K562 (cell line): ENCODE measurements around the gene CD151. TPM values are rescaled to one million over a fixed set of nuclear protein-coding genes. Genes with fewer than 3 reads are reported as not detected.

Experiments used
- ATAC-seq: fragments of 200-7000 bp; cut with Tn5 transposase; 3 replicates; pipeline ENCODE4 v1.9.1; 2020; ENCODE audit warnings: moderate library complexity
- BruUV-seq: library from RNA; stranded (reverse); fragments of 400-500 nt; replicated peaks from 2 replicates; lab custom pipeline; 2021; lab: Mats Ljungman, UMichigan
- CTCF ChIA-PET: fragments of 300-600 bp; formaldehyde crosslinking; extraction: SDS; loops from one replicate; lab custom pipeline; 2021; ENCODE audit warnings: low intra/inter-chr PET ratio; lab: Yijun Ruan, JAX
- POLR2A ChIA-PET: fragments of 300-600, 350-650 bp; sonication (Branson Sonifier 250); formaldehyde crosslinking; extraction: SDS; loops from one replicate; lab custom pipeline; 2021; ENCODE audit warnings: antibody characterized with exemption, inconsistent platforms; lab: Yijun Ruan, JAX
- DNase-seq, 4 experiments: peaks; one replicate each; pipeline versions ENCODE4 v3.0.0 to v3.0.0-alpha.2; 2011 to 2018; ENCODE audit warnings: low spot score in 3 of 4, mixed read lengths in 3 of 4; ENCODE audit errors: extremely low read depth in 1 of 4
- FAIRE-seq: peaks from 2 replicates; lab custom pipeline; 2011; peaks lifted over from hg19 to GRCh38; lab: Jason Lieb, UNC
- H2AFZ ChIP-seq: 2 replicates; pipeline ENCODE4 v1.6.0; 2011; ENCODE audit warnings: low read depth, low read length, control low read depth, inconsistent platforms
- H3K27ac ChIP-seq: fragments of 200-600 bp; 3 replicates; pipeline ENCODE4 v1.8.0; 2011; ENCODE audit warnings: low read depth, mild to moderate bottlenecking, control low read depth, inconsistent platforms, low read length, moderate library complexity, mixed read lengths; ENCODE audit errors: extremely low read depth
- H3K27me3 ChIP-seq, 2 experiments: fragments of 300-600 bp in 1 of 2; 2 replicates in 1 of 2; 3 replicates in 1 of 2; pipeline versions ENCODE4 v1.6.0 to v1.8.0; 2011; ENCODE audit warnings: inconsistent platforms in 2 of 2, low read length in 2 of 2, mild to moderate bottlenecking in 1 of 2, mixed read lengths in 1 of 2, moderate library complexity in 1 of 2; ENCODE audit not compliant: control insufficient read depth in 2 of 2, insufficient read depth in 2 of 2
- H3K36me3 ChIP-seq: fragments of 300-600 bp; 3 replicates; pipeline ENCODE4 v1.8.0; 2011; ENCODE audit warnings: mild to moderate bottlenecking, low read length, inconsistent platforms; ENCODE audit not compliant: control insufficient read depth, insufficient read depth
- H3K4me1 ChIP-seq, 2 experiments: fragments of 200-600 bp in 1 of 2; replicated peaks in 1 of 2; 2 replicates in 1 of 2; 3 replicates in 1 of 2; pipeline versions ENCODE4 v1.5.1 to v1.8.0; 2011; ENCODE audit warnings: inconsistent platforms in 2 of 2, low read length in 2 of 2, mild to moderate bottlenecking in 1 of 2, mixed read lengths in 1 of 2, moderate library complexity in 1 of 2; ENCODE audit not compliant: control insufficient read depth in 2 of 2, insufficient read depth in 2 of 2
- H3K4me2 ChIP-seq: 2 replicates; pipeline ENCODE4 v1.6.1; 2011; ENCODE audit warnings: low read length, control low read depth, inconsistent platforms, mixed read lengths; ENCODE audit not compliant: insufficient read depth
- H3K4me3 ChIP-seq: fragments of 200-600 bp; sonication (generic), shearing (Covaris generic); 2 replicates; pipeline ENCODE4 v1.5.1; 2016; ENCODE audit warnings: control low read depth, inconsistent platforms
- H3K79me2 ChIP-seq: fragments of 200-600 bp; 3 replicates; pipeline ENCODE4 v1.8.0; 2011; ENCODE audit warnings: low read length, inconsistent platforms; ENCODE audit not compliant: control insufficient read depth, insufficient read depth
- H3K9ac ChIP-seq, 2 experiments: 2 replicates each; pipeline versions ENCODE4 v1.6.0 to v1.6.1; 2011; ENCODE audit warnings: low read depth in 2 of 2, low read length in 2 of 2, control low read depth in 1 of 2, inconsistent platforms in 1 of 2, mild to moderate bottlenecking in 1 of 2, mixed read lengths in 1 of 2; ENCODE audit not compliant: insufficient read depth in 1 of 2
- H3K9me1 ChIP-seq: one replicate; pipeline ENCODE4 v1.6.0; 2011; ENCODE audit warnings: inconsistent platforms, mild to moderate bottlenecking, low read length, moderate library complexity; ENCODE audit not compliant: control insufficient read depth, insufficient read depth
- H3K9me3 ChIP-seq: replicated peaks from 2 replicates; pipeline ENCODE4 v1.5.1; 2011; ENCODE audit warnings: low read depth, low read length, inconsistent platforms; ENCODE audit not compliant: control insufficient read depth, insufficient read depth
- H4K20me1 ChIP-seq: replicated peaks from 2 replicates; pipeline ENCODE4 v1.6.1; 2011; ENCODE audit warnings: low read length, inconsistent platforms, mixed read lengths; ENCODE audit not compliant: control insufficient read depth, insufficient read depth
- BDP1 ChIP-seq: IDR thresholded peaks from 3 replicates; pipeline ENCODE4 v1.6.1; 2011; ENCODE audit not compliant: insufficient read length, insufficient read depth
- DDX20 ChIP-seq: fragments of 450-650 bp; IDR thresholded peaks from 2 replicates; pipeline ENCODE4 v1.6.1; 2016; ENCODE audit warnings: missing genetic modification characterization, low read depth, mild to moderate bottlenecking, missing compliant biosample characterization, moderate library complexity
- E4F1 ChIP-seq: fragments of 250-450 bp; sonication (Bioruptor Pico); IDR thresholded peaks from 2 replicates; pipeline ENCODE4 v1.5.0; 2021; ENCODE audit warnings: mild to moderate bottlenecking, borderline replicate concordance
- HDAC8 ChIP-seq: fragments of 450-650 bp; IDR thresholded peaks from 2 replicates; pipeline ENCODE4 v1.6.1; 2016; ENCODE audit warnings: mild to moderate bottlenecking, missing genetic modification characterization, moderate library complexity, missing compliant biosample characterization
- HSF4 ChIP-seq: fragments of 250-450 bp; sonication (Bioruptor Pico); IDR thresholded peaks from 2 replicates; pipeline ENCODE4 v2.1.2; 2022; ENCODE audit warnings: mild to moderate bottlenecking, moderate library complexity, borderline replicate concordance
- MTF1 ChIP-seq: fragments of 250-450 bp; sonication (Bioruptor Pico); IDR thresholded peaks from 2 replicates; pipeline ENCODE4 v1.9.0; 2021; ENCODE audit warnings: moderate library complexity, mild to moderate bottlenecking, inconsistent platforms, borderline replicate concordance
- MYBL2 ChIP-seq, 2 experiments: fragments of 450-650 bp in 1 of 2; sonication (generic) in 1 of 2; formaldehyde crosslinking in 1 of 2; IDR thresholded peaks; 2 replicates each; pipeline versions ENCODE4 v1.6.1 to v1.8.1; 2017 to 2022; ENCODE audit warnings: borderline replicate concordance in 1 of 2, inconsistent platforms in 1 of 2, low read depth in 1 of 2, mild to moderate bottlenecking in 1 of 2, missing genetic modification reagents in 1 of 2, moderate library complexity in 1 of 2
- PHB ChIP-seq: fragments of 250-450 bp; sonication (Bioruptor Pico); IDR thresholded peaks from 2 replicates; pipeline ENCODE4 v1.5.0; 2021
- POLR2A ChIP-seq: fragments of 450-650 bp; conservative IDR thresholded peaks from 2 replicates; pipeline ENCODE4 v1.6.1; 2016
- SRSF3 ChIP-seq: fragments of 200-400 bp; formaldehyde crosslinking; IDR thresholded peaks from 2 replicates; pipeline ENCODE4 v1.6.1; 2016; ENCODE audit warnings: mild to moderate bottlenecking, low read length, moderate library complexity; ENCODE audit not compliant: insufficient read depth
- TGIF2 ChIP-seq: sonication (generic); formaldehyde crosslinking; IDR thresholded peaks from 2 replicates; pipeline ENCODE4 v1.8.1; 2022; ENCODE audit warnings: mild to moderate bottlenecking, missing genetic modification reagents, moderate library complexity
- USF2 ChIP-seq: sonication (generic); formaldehyde crosslinking; IDR thresholded peaks from 2 replicates; pipeline ENCODE4 v1.5.0; 2020; ENCODE audit warnings: missing genetic modification reagents
- ZBTB26 ChIP-seq: fragments of 450-650 bp; formaldehyde crosslinking; IDR thresholded peaks from 2 replicates; pipeline ENCODE4 v1.4.0; 2022; ENCODE audit warnings: missing genetic modification characterization
- ZBTB7A ChIP-seq: IDR thresholded peaks from 2 replicates; pipeline ENCODE4 v1.6.1; 2011; ENCODE audit warnings: low read depth, mild to moderate bottlenecking, low read length, moderate library complexity, borderline replicate concordance; ENCODE audit not compliant: control insufficient read depth
- ZNF124 ChIP-seq: sonication (generic); formaldehyde crosslinking; IDR thresholded peaks from 2 replicates; pipeline ENCODE4 v1.8.1; 2022; ENCODE audit warnings: missing genetic modification reagents
- WGBS: fragments of 100-300 bp; shearing (Covaris generic); methylation state at CpG from one replicate; pipeline ENCODE4 v1.1.6; 2016; ENCODE audit warnings: low coverage, mixed read lengths; ENCODE audit not compliant: insufficient coverage; ENCODE audit errors: missing lambda C conversion rate; 5-methylcytosine and 5-hydroxymethylcytosine counted together
- in situ Hi-C: fragments of 300-500 bp; cut with MboI; formaldehyde crosslinking; loops from 4 replicates; pipeline ENCODE4 v1.15.0; 2018; ENCODE audit warnings: inconsistent platforms, mixed read lengths
- intact Hi-C: fragments of 100-400 bp; cut with micrococcal nuclease; formaldehyde crosslinking; loops from 2 replicates; pipeline ENCODE4 v1.14.2; 2022
- polyA plus RNA-seq, 8 experiments: library from polyadenylated mRNA; depleted of rRNA in 4 of 8; stranded (reverse) in 5 of 8; unstranded in 3 of 8; fragments of >200 nt; fragmentation: Nextera tagmentation in 2 of 8; fragmentation: Illumina TruSeq in 1 of 8; extraction: Ambion mirVana in 2 of 8; extraction: Trizol in 1 of 8; gene quantifications; 2 replicates each; pipeline versions ENCODE4 v1.2.1 to v1.2.3, GENCODE V29; 2011 to 2014; ENCODE audit warnings: inconsistent platforms in 1 of 8, missing spikeins in 1 of 8
- total RNA-seq, 7 experiments: library from RNA; depleted of rRNA in 6 of 7; stranded (reverse); fragments of >200 nt in 6 of 7; fragmentation: Illumina TruSeq in 2 of 7; extraction: Trizol in 2 of 7; gene quantifications; 2 replicates each; pipeline versions ENCODE4 v1.2.1 to v1.2.3, GENCODE V29; 2011 to 2021; ENCODE audit warnings: low replicate concordance in 1 of 7

The CD151 gene
- total and polyA plus RNA-seq, 9 of the 15 experiments (the other 6 are each of a cell fraction or from before 2014, with no cell fraction given), result 2.3 to 187 (median 140) TPM

- Histone ChIP-seq H2AFZ (0 out of 2 replicates have a peak overlapping the region, but pooled peaks have one; percentile 39), H3K4me2 (peak overlapping the region; percentile 86), H4K20me1 (peaks cover 13% of the 10 kb centered on the region), H3K27ac (peak overlapping the region; percentile 92), H3K4me1 (peaks cover 11 to 74% of the 10 kb centered on the region in 2 experiments; a peak in 4 of 5 replicates), H3K27me3 (no peaks in the 10 kb centered on the region), H3K9me3 (no peaks in the 10 kb centered on the region), H3K9ac (peak overlapping the region; percentile 87 to 100), H3K36me3 (peaks cover 38% of the 10 kb centered on the region; the same call in 1 of the 3 replicates), H3K79me2 (peaks cover 25% of the 10 kb centered on the region), H3K9me1 (peaks cover 6% of the 10 kb centered on the region), H3K4me3 (peak overlapping the region; percentile 89)
- FAIRE-seq (peak; percentile 74), DNase-seq (peak; percentile 70 to 91 (median 78)), ATAC-seq (peak; percentile 78)
- intact Hi-C loops, result no loop called here
- ChIA-PET POLR2A (interaction anchor here (0.6 to 5.2 kb wide), 13 partner anchors 9 to 235 kb away, joined by 3 to 36 read pairs (median 5); partner anchors contain the start of genes CD151, POLR2L, RPLP2 and TSPAN4), CTCF (no interaction called here)
- in situ Hi-C loops, result no loop called here
- 3% methylated on average over 39 of the region's 47 CpGs for WGBS
- BruUV-seq, result TSS peak; percentile 72
- TF ChIP-seq POLR2A (no peak), DDX20 (no peak), TGIF2 (CRISPR knock-in tag) (0 out of 2 replicates have a peak, but pooled peaks have one; percentile 31), USF2 (CRISPR knock-in tag) (no peak), HDAC8 (tag) (no peak), HSF4 (no peak), ZNF124 (no peak), MTF1 (CRISPR knock-in tag) (no peak), PHB (CRISPR knock-in tag) (no peak), SRSF3 (0 out of 2 replicates have a peak, but pooled peaks have one; percentile 42), ZBTB7A (0 out of 2 replicates have a peak, but pooled peaks have one; percentile 12), E4F1 (CRISPR knock-in tag) (no peak), MYBL2 (IDR thresholded peaks at IDR 0.05; ENCODE audit: low read depth) (no peak), MYBL2 (CRISPR knock-in tag; IDR thresholded peaks at IDR 0.05; ENCODE audit: borderline replicate concordance) (no peak), ZBTB26 (0 out of 2 replicates have a peak, but pooled peaks have one; percentile 68), BDP1 (no peak)
These were observed 12.7 kb upstream of the CD151 start for GRCh38 chr11:819943-820649.
